ENCODE results near the gene DCUN1D3.
A peak's percentile ranks its signal among the peaks of the same experiment; 100 is the strongest.
"Not testable (repeated sequence)": the region's sequence is repeated elsewhere in the genome, so short reads cannot be mapped to it uniquely, and the experiment has no call there.

The DCUN1D3 gene

DNA sequence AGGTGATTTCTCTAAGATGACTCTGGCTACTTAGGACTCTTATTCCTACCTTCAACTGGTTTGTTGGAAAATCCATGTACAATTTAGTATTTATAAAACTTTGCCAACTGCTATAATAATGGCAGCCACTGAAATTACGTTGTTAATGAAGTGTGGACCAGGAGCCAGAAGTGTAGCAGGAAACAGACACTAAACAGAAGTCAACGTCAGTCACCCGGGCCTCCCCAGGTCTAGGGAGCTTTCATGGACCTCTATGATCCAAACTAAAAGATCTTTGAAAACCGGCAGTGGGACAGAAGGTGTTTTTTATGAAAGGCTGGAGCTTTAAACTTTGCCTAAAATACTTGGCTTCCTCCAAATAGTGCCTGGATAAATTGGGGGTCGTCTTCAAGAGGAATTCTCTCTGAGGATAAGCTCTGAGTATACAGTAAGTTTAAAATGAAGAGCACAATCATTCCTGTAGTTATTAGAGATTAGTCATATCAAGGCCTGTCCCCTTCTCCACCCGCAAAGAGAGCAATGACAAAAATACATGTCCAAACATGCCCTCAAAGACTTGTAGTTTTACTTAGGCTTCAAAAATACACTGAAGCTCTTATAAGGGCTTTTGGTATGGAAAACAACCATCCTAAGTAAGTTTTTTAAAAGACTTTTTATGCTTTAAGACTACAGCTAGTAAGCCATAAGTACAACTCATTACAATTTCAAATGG, 34.6 kb downstream of the DCUN1D3 start:
- no peak for DNase-seq (ENCODE audit: low read depth in 1 of 2, low spot score in 1 of 2)

GRCh38 chr16:20864376-20864775, 35.8 kb downstream of the DCUN1D3 start:
- DNase-seq (ENCODE audit: low read depth in 1 of 2, low spot score in 1 of 2): not testable (repeated sequence)

- DNase-seq (ENCODE audit: low read depth in 1 of 2, low spot score in 1 of 2): no peak
Measured at GRCh38 chr16:20862162-20862960, 37.8 kb downstream of the DCUN1D3 start.

DNA sequence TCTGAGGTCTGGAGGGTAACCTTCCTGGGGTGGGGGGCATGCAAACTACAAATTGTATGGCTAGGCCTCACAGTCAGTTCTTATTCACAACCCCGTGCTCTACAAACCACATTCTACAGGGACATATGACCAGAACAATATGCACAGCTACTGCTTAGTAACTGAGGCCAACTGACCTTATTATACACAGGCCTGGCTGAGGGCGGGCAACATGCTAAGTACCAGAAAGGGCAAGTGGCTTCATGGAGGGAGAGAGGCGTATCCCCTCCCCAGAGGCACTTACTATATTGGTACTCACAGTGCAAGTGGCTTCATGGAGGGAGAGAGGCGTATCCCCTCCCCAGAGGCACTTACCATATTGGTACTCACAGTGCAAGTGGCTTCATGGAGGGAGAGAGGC, 39.2 kb downstream of the DCUN1D3 start:
- DNase-seq (ENCODE audit: low read depth in 1 of 2, low spot score in 1 of 2): not testable (repeated sequence)

DNA sequence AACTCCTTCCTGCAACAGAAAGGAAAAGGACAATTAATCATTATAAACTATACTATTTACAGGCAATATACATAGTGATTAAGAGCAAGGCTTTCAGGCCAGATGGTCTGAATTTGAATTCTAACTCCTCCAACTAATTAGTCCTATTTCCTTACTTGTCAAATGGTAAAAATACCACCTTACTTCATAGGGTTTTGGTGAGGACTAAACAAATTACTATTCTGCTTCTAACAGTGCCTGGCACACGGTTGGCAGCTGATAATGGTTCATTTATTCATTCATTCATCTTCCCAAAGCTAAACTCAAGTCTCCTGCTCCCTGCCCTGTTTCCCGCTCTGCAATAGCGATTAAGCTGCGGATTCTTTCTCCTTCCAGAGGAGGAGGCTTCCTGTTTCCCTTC, 39.8 kb downstream of the DCUN1D3 start:
- DNase-seq (ENCODE audit: low read depth in 1 of 2, low spot score in 1 of 2): no peak

DNA sequence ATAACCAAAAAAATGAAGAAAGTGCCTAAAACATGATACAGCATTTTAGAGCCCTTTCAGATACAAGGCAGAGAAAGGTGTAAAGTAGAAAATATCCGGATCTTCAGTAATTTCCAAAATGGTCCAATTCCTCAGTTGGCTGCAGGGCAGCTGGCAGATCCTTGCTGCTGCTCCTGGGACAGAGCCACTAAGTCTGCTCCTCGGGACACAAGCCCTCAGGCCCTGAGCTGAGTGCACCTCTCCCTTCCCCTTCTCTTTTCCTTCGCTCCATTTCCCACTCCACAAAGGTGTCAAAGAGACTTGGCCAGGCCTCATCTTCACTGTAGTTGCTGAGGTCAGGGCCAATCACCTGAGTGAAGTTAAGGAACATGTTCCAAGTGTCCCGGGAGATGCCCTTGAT, 40.5 kb downstream of the DCUN1D3 start:
- DNase-seq (ENCODE audit: low read depth in 1 of 2, low spot score in 1 of 2): no peak

GRCh38 chr16:20859229-20859628, 40.9 kb downstream of the DCUN1D3 start:
- DNase-seq (ENCODE audit: low read depth in 1 of 2, low spot score in 1 of 2): no peak

GRCh38 chr16:20857281-20857680, 42.9 kb downstream of the DCUN1D3 start:
- no peak for DNase-seq (ENCODE audit: low read depth in 1 of 2, low spot score in 1 of 2)

- DNase-seq (ENCODE audit: low read depth in 1 of 2, low spot score in 1 of 2): no peak
Measured at GRCh38 chr16:20854963-20855362, 45.2 kb downstream of the DCUN1D3 start.

DNA sequence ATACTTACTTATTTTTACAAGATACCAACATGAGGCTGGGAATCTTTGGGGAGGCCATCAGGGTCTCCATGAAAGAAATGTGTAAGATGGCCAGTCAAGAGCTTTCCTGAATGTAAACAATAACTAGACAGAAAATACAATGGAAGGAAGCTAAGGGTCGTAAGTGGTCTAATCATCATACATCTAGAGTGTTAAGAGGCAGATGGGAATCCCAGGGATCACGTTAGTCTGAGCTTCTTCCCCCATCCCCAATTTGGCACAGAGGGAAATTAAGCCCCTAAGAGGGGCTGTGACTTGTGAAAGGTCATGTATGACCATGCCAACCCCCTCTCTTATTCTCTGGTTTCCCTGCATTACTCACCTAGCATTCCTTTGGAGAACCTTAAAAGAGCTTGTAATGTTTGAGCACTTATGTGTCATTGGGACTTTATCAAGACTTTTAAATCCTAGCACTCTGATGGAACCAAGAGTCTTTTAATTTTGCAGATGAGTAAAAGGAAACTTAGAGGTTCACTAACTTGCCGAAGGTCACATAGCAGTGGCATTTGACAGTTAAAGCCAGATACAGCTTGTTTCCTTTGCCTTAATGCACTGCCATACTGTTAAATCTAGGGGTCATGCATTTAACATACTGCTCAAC, 46.1 kb downstream of the DCUN1D3 start:
- DNase-seq (ENCODE audit: low read depth in 1 of 2, low spot score in 1 of 2): no peak

DNA sequence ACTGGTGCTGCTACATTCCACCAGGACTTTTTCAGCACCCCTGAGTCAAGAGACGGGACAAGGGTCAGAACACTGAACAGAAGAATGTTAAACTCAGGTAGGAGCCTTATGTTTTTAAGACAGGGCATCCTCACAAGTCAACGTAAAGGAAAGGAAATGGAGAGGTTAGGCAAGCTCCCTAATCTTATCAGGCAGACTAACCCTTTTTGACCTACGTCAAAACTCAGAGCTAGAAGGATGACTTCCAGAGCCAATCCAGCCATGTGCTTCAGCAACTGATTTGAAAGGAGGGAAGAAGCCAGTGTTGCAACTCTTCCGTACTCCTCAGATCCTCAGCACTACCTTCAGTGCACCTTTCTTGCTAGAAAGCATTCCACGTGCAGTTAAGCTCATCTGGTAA, 47.0 kb downstream of the DCUN1D3 start:
- DNase-seq (ENCODE audit: low read depth in 1 of 2, low spot score in 1 of 2): no peak

DNA sequence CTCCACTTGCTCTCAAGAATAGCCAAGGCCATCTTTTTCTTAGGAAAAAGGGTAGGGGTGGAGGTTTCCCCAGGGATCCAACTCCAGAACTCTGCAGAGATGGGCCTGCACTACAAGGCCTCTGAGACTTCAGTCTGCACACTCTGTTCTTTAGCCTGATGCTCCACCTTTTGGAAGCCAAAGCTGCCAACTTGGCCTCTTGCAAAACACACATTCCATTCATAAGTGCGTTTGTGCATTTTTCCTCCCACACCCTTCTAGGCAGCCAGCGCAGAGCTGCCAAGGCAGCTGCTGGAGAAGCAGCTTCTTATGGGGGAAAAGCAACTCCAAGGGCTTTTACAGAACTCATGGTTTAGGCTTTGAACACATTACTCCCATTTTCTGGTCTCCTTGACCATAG, 48.6 kb downstream of the DCUN1D3 start:
- DNase-seq (ENCODE audit: low read depth in 1 of 2, low spot score in 1 of 2): no peak

GRCh38 chr16:20850981-20851380, 49.2 kb downstream of the DCUN1D3 start:
- DNase-seq (ENCODE audit: low read depth in 1 of 2, low spot score in 1 of 2): no peak

- DNase-seq (ENCODE audit: low read depth in 1 of 2, low spot score in 1 of 2): peak; percentile 28 to 54
Measured at GRCh38 chr16:20849589-20850390, 50.4 kb downstream of the DCUN1D3 start.

GRCh38 chr16:20847550-20847949, 52.6 kb downstream of the DCUN1D3 start:
- DNase-seq (ENCODE audit: low read depth in 1 of 2, low spot score in 1 of 2): no peak

DNA sequence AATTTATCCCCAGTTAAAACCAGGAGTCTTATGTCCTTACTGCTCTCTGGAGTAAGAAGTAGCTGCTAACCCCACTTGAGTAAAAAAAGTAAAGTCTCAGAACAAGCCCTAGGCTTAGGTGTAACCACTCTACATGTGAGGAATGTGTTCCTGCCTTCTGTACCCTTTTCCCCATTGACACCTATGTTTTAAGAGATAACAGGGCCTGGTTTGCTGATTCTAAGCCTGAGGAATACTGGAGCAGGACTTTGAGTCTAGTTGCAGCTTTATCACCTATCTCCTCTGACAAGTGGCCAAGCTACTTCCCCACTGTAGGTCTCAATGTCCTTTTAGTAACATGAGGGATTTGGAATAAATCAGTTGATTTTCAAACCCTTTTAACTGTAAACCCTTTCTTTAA, 53.6 kb downstream of the DCUN1D3 start:
- DNase-seq (ENCODE audit: low read depth in 1 of 2, low spot score in 1 of 2): no peak

DNA sequence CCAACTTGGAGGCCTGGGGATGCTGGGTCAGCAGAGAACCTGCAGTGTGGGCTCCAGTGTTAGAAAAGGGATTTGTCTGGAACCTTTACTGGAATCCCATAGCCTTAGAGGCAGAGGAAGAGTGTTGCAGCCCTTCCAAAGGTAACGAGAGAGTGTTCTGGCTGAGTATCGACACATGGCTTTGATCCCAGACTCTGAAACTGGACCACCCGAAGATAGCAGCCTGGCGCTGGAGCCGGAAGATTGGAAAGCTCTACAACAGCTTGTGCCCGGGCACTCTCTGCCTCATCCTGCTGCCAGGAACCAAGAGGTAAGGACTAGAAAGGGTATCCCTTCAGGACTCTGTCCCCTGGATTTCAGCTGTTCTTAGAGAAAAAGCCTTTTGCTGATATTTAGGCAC, 54.1 kb downstream of the DCUN1D3 start:
- DNase-seq (ENCODE audit: low read depth in 1 of 2, low spot score in 1 of 2): no peak

DNA sequence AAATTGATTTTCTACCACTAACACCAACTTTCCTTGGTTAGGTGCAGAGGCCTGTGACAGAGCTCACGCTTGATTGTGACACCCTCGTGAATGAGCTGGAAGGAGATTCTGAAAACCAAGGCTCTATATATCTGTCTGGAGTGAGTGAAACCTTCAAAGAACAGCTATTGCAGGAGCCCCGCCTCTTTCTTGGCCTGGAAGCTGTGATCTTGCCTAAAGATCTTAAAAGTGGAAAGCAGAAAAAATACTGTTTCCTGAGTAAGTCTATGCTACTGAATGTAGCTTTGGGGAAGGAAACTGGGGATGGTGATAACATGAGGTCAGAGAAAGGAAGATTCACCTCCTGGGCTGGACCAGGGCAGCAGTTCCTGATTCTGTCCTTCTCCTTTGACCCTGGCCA, 55.6 kb downstream of the DCUN1D3 start:
- no peak for DNase-seq (ENCODE audit: low read depth in 1 of 2, low spot score in 1 of 2)

GRCh38 chr16:20844054-20844453, 56.1 kb downstream of the DCUN1D3 start:
- no peak for DNase-seq (ENCODE audit: low read depth in 1 of 2, low spot score in 1 of 2)

DNA sequence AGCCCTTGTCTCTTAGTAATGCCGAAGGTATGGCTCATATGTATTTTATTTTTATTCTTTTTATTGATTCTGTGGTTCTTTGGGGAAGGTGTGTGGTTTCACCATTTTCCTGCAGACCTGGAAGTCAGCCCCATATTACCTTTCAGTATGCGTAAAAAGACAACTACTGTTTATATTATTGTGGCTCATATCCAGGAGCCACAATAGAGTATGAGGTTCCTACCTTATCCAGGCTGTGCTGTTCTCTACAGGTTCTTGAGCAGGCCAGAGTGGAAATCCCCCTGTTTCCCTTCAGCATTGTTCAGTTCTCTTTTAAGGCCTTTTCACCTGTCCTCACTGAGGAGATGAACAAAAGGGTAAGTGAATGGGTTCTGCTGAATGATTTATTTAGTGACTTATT, 60.7 kb downstream of the DCUN1D3 start:
- DNase-seq (ENCODE audit: low read depth in 1 of 2, low spot score in 1 of 2): no peak

DNA sequence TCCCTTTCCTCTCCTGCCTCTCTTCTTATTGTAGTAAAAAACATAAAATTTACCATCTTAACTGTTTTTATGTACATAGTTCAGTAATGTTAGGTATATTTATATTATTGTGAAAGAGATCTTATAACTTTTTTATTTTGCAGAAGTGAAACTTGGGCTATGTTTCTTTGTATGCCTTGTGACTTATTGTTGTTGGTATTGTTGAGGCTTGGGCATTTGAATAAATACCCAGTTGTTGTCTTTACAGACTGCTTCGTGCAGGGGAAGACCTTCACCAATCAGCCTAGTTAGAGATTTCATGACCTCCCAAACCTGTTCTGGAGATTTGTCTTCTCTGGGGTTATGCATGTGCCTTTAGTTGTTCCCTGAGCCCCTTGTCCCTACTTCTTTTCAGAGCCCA, 61.9 kb downstream of the DCUN1D3 start:
- DNase-seq (ENCODE audit: low read depth in 1 of 2, low spot score in 1 of 2): no peak

Measured in stimulated activated CD4-positive, alpha-beta T cell treated with anti-CD3 and anti-CD28 coated beads, Interleukin-15, amount 100 ng/mL, for 1 hour (primary cell).